Dermis microvascular lymphatic vessel endothelial cell (primary cell): ENCODE data around the gene FASLG. TPM values are rescaled to one million over a fixed set of nuclear protein-coding genes. Genes with fewer than 3 reads are reported as not detected.

ENCODE experiments used
- DNase-seq, 2 donors: peaks; one replicate each; pipeline versions ENCODE4 v3.0.0 to v3.0.0-alpha.2; 2010; ENCODE audit warnings: low read depth in 2 of 2
- total RNA-seq: library from RNA; depleted of rRNA; stranded (reverse); fragments of >200 nt; gene quantifications from 2 replicates; pipeline ENCODE4 v1.2.1, GENCODE V29; 2014

FASLG gene
- total RNA-seq, 1 donor from 2014 or later, result not detected

GRCh38 chr1:172646653-172647052, 12.2 kb upstream of the FASLG start:
- DNase-seq, result no peak

- DNase-seq, result no peak
Observed at GRCh38 chr1:172647110-172647564, 11.8 kb upstream of the FASLG start.

- no peak for DNase-seq
Observed at GRCh38 chr1:172647987-172648386, 10.9 kb upstream of the FASLG start.

- no peak for DNase-seq
Observed at GRCh38 chr1:172650474-172651193, 8.3 kb upstream of the FASLG start.

GRCh38 chr1:172653015-172653709, 5.7 kb upstream of the FASLG start:
- DNase-seq, result peak in 1 of 2 donors; percentile 10

GRCh38 chr1:172654535-172654934, 4.4 kb upstream of the FASLG start:
- DNase-seq, result peak in 1 of 2 donors; percentile 30

- no peak for DNase-seq
Observed at GRCh38 chr1:172656576-172656975, 2.3 kb upstream of the FASLG start.

- no peak for DNase-seq
Observed at GRCh38 chr1:172657586-172657985, 1.3 kb upstream of the FASLG start.

GRCh38 chr1:172661107-172661506, 2.2 kb downstream of the FASLG start:
- DNase-seq, result no peak

- peak; percentile 20 to 61 for DNase-seq
Observed at GRCh38 chr1:172662464-172663109, 3.7 kb downstream of the FASLG start.

GRCh38 chr1:172663732-172664131, 4.8 kb downstream of the FASLG start:
- DNase-seq, result no peak

- no peak for DNase-seq
Observed at GRCh38 chr1:172668097-172668496, 9.2 kb downstream of the FASLG start.

- DNase-seq, result no peak
Observed at GRCh38 chr1:172669011-172669410, 10.1 kb downstream of the FASLG start.

- no peak for DNase-seq
Observed at GRCh38 chr1:172670316-172670715, 11.4 kb downstream of the FASLG start.

GRCh38 chr1:172670791-172671190, 11.9 kb downstream of the FASLG start:
- DNase-seq, result no peak

- no peak for DNase-seq
Observed at GRCh38 chr1:172671591-172671990, 12.7 kb downstream of the FASLG start.

GRCh38 chr1:172672720-172673119, 13.8 kb downstream of the FASLG start:
- DNase-seq, result no peak

GRCh38 chr1:172673761-172674160, 14.9 kb downstream of the FASLG start:
- no peak for DNase-seq

- no peak for DNase-seq
Observed at GRCh38 chr1:172674831-172675613, 16.1 kb downstream of the FASLG start.

GRCh38 chr1:172679000-172679772, 20.3 kb downstream of the FASLG start:
- peak; percentile 10 to 56 for DNase-seq

- DNase-seq, result no peak
Observed at GRCh38 chr1:172680244-172680643, 21.3 kb downstream of the FASLG start.
